Colon (tissue), 2 donors: ENCODE data around the gene COA7.

Experiments
- FAIRE-seq: peaks from 2 replicates; lab custom pipeline; 2012; peaks lifted over from hg19 to GRCh38; lab: Jason Lieb, UNC
- donor health status: control.
- donor health status: control.

Gene COA7

GRCh38 chr1:52635321-52636089, 62.6 kb downstream of the COA7 start:
- FAIRE-seq = no peak
